Smooth muscle cell of the brain vasculature (primary cell): ENCODE data around the gene WDR41.
"Not testable (repeated sequence)": the region's sequence is repeated elsewhere in the genome, so short reads cannot be mapped to it uniquely, and the experiment has no call there.

Experiments
- DNase-seq: peaks from one replicate; pipeline ENCODE4 v3.0.0-alpha.2; 2012; ENCODE audit warnings: low read depth, low spot score

WDR41 gene

GRCh38 chr5:77491783-77492652, at the start of gene WDR41:
Gene WDR41, minus strand, starts transcription at chr5:77492316. Its CDS starts 96 bp downstream, at chr5:77492220.
- DNase-seq, result peak; percentile 85

GRCh38 chr5:77531297-77531696, 39.2 kb upstream of the WDR41 start:
- DNase-seq, result no peak

- DNase-seq, result no peak
Observed at GRCh38 chr5:77518304-77518703, 26.2 kb upstream of the WDR41 start.

GRCh38 chr5:77514457-77514856, 22.3 kb upstream of the WDR41 start:
- no peak for DNase-seq

GRCh38 chr5:77513321-77513720, 21.2 kb upstream of the WDR41 start:
- no peak for DNase-seq

- not testable (repeated sequence) for DNase-seq
Observed at GRCh38 chr5:77501132-77501531, 9.0 kb upstream of the WDR41 start.

- DNase-seq, result no peak
Observed at GRCh38 chr5:77499973-77500372, 7.9 kb upstream of the WDR41 start.

- DNase-seq, result no peak
Observed at GRCh38 chr5:77499441-77499840, 7.3 kb upstream of the WDR41 start.

- DNase-seq, result no peak
Observed at GRCh38 chr5:77498952-77499351, 6.8 kb upstream of the WDR41 start.

- no peak for DNase-seq
Observed at GRCh38 chr5:77494935-77495334, 2.8 kb upstream of the WDR41 start.

- no peak for DNase-seq
Observed at GRCh38 chr5:77492653-77493000, 511 bp upstream of the WDR41 start.

- not testable (repeated sequence) for DNase-seq
Observed at GRCh38 chr5:77490741-77491344, 1.3 kb downstream of the WDR41 start.

- no peak for DNase-seq
Observed at GRCh38 chr5:77486344-77486962, 5.7 kb downstream of the WDR41 start.

GRCh38 chr5:77483682-77484081, 8.4 kb downstream of the WDR41 start:
- no peak for DNase-seq

- DNase-seq, result not testable (repeated sequence)
Observed at GRCh38 chr5:77475041-77475440, 17.1 kb downstream of the WDR41 start.

- not testable (repeated sequence) for DNase-seq
Observed at GRCh38 chr5:77468875-77469274, 23.2 kb downstream of the WDR41 start.

GRCh38 chr5:77463905-77464304, 28.2 kb downstream of the WDR41 start:
- no peak for DNase-seq

GRCh38 chr5:77461287-77461686, 30.8 kb downstream of the WDR41 start:
- no peak for DNase-seq

- DNase-seq, result no peak
Observed at GRCh38 chr5:77454123-77454522, 38.0 kb downstream of the WDR41 start.

GRCh38 chr5:77452351-77452750, 39.8 kb downstream of the WDR41 start:
- DNase-seq, result no peak

GRCh38 chr5:77449981-77450380, 42.1 kb downstream of the WDR41 start:
- no peak for DNase-seq

GRCh38 chr5:77449277-77449676, 42.8 kb downstream of the WDR41 start:
- no peak for DNase-seq

- no peak for DNase-seq
Observed at GRCh38 chr5:77448831-77449230, 43.3 kb downstream of the WDR41 start.
